Measurements from ENCODE around the gene LRRC31.

- TF ChIP-seq CTCF (IDR thresholded peaks at IDR 0.05) (no peak), POLR2A (IDR thresholded peaks at IDR 0.05) (no peak)
These were observed at the start of gene LRRC31 for GRCh38 chr3:169869484-169870220.
